MM.1S (cell line): Measurements from ENCODE around the gene TINAG.

Source experiments
- DNase-seq: peaks from one replicate; pipeline ENCODE4 v3.0.0-alpha.2; 2015
- H2AFZ ChIP-seq: fragments of 300-600 bp; sonication (generic); 2 replicates; pipeline ENCODE4 v1.6.0; 2016; ENCODE audit warnings: antibody characterized with exemption, low read length
- H3F3A ChIP-seq: fragments of 300-600 bp; sonication (generic); 2 replicates; pipeline ENCODE4 v1.6.1; 2016; ENCODE audit warnings: mild to moderate bottlenecking, antibody characterized with exemption, low read length, moderate library complexity, mixed read lengths; ENCODE audit not compliant: insufficient read depth
- H3K27ac ChIP-seq: fragments of 300-600 bp; sonication (generic); 2 replicates; pipeline ENCODE4 v1.5.1; 2016; ENCODE audit warnings: mild to moderate bottlenecking, low read length
- H3K27me3 ChIP-seq: fragments of 300-600 bp; sonication (generic); replicated peaks from 2 replicates; pipeline ENCODE4 v1.6.0; 2016; ENCODE audit warnings: low read length; ENCODE audit not compliant: insufficient read depth
- H3K36me3 ChIP-seq: fragments of 300-600 bp; sonication (generic); replicated peaks from 2 replicates; pipeline ENCODE4 v1.6.1; 2016; ENCODE audit warnings: mild to moderate bottlenecking, low read length, mixed read lengths; ENCODE audit not compliant: insufficient read depth
- H3K4me1 ChIP-seq: fragments of 300-600 bp; sonication (generic); 2 replicates; pipeline ENCODE4 v1.6.1; 2016; ENCODE audit warnings: low read length, mixed read lengths
- H3K4me2 ChIP-seq: fragments of 300-600 bp; sonication (generic); 2 replicates; pipeline ENCODE4 v1.6.0; 2016; ENCODE audit warnings: low read depth, low read length
- H3K4me3 ChIP-seq: fragments of 300-600 bp; sonication (generic); 2 replicates; pipeline ENCODE4 v1.5.1; 2016; ENCODE audit warnings: low read length, mixed read lengths
- H3K79me2 ChIP-seq: fragments of 300-600 bp; sonication (generic); 2 replicates; pipeline ENCODE4 v1.6.1; 2016; ENCODE audit warnings: mixed run types, low read length, mixed read lengths
- H3K9ac ChIP-seq: fragments of 300-600 bp; sonication (generic); 2 replicates; pipeline ENCODE4 v1.6.1; 2016; ENCODE audit warnings: low read length, mixed read lengths
- H3K9me2 ChIP-seq: fragments of 300-600 bp; sonication (generic); replicated peaks from 2 replicates; pipeline ENCODE4 v1.6.1; 2016; ENCODE audit warnings: mild to moderate bottlenecking, low read length, mixed read lengths; ENCODE audit not compliant: insufficient read depth
- H3K9me3 ChIP-seq: fragments of 300-600 bp; sonication (generic); replicated peaks from 2 replicates; pipeline ENCODE4 v1.6.1; 2016; ENCODE audit warnings: mild to moderate bottlenecking, low read length, mixed read lengths; ENCODE audit not compliant: insufficient read depth
- H4K20me1 ChIP-seq: fragments of 300-600 bp; sonication (generic); 2 replicates; pipeline ENCODE4 v1.6.1; 2016; ENCODE audit warnings: mild to moderate bottlenecking, low read length, moderate library complexity, mixed read lengths; ENCODE audit not compliant: insufficient read depth
- EZH2 ChIP-seq: fragments of 300-600 bp; sonication (generic); optimal IDR thresholded peaks from 2 replicates; pipeline ENCODE3; 2017; ENCODE audit warnings: low read depth, mild to moderate bottlenecking, antibody characterized with exemption, low read length, mixed read lengths
- EZH2phosphoT487 ChIP-seq: fragments of 300-600 bp; sonication (generic); IDR thresholded peaks from 2 replicates; pipeline ENCODE4 v1.6.1; 2018; ENCODE audit warnings: antibody characterized with exemption, low read length
- TF ChIP-seq, protein P1 (sequence below): fragments of 300-600 bp; sonication (generic); IDR thresholded peaks from 2 replicates; pipeline ENCODE4 v1.5.1; 2016; ENCODE audit warnings: antibody characterized with exemption, low read length, mixed read lengths

TINAG gene

DNA sequence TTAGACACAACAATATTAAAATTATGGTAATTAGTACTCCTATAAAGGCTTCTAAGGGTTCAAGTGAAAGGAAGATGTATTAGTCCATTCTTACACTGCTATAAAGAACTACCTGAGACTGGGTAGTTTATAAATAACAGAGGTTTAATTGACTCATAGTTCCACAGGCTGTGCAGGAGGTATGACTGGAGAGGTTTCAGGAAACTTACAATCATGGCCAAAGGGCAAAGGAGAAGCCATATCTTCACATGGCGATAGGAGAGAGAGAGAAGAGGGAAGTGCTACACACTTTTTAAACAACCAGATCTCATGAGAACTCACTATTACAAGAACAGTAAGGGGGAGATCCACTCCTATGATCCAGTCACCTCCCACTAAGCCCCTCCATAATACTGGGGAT is 52.9 kb downstream of the TINAG start:
- DNase-seq: no peak
- no peak for TF ChIP-seq EZH2
- TF ChIP-seq, protein P1, sequence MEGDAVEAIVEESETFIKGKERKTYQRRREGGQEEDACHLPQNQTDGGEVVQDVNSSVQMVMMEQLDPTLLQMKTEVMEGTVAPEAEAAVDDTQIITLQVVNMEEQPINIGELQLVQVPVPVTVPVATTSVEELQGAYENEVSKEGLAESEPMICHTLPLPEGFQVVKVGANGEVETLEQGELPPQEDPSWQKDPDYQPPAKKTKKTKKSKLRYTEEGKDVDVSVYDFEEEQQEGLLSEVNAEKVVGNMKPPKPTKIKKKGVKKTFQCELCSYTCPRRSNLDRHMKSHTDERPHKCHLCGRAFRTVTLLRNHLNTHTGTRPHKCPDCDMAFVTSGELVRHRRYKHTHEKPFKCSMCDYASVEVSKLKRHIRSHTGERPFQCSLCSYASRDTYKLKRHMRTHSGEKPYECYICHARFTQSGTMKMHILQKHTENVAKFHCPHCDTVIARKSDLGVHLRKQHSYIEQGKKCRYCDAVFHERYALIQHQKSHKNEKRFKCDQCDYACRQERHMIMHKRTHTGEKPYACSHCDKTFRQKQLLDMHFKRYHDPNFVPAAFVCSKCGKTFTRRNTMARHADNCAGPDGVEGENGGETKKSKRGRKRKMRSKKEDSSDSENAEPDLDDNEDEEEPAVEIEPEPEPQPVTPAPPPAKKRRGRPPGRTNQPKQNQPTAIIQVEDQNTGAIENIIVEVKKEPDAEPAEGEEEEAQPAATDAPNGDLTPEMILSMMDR: no peak
- TF ChIP-seq EZH2phosphoT487: no peak
- Histone ChIP-seq H3K4me1 (no peaks in the 10 kb centered on the region), H3K36me3 (no peaks in the 10 kb centered on the region), H3K4me2 (no peak overlapping the region), H3K9me2 (no peaks in the 10 kb centered on the region), H3K27me3 (no peaks in the 10 kb centered on the region), H3K79me2 (no peaks in the 10 kb centered on the region), H2AFZ (no peak overlapping the region), H3K27ac (no peak overlapping the region), H3K9me3 (no peaks in the 10 kb centered on the region), H3F3A (no peaks in the 10 kb centered on the region), H4K20me1 (no peaks in the 10 kb centered on the region), H3K4me3 (no peak overlapping the region), H3K9ac (no peak overlapping the region)

DNA sequence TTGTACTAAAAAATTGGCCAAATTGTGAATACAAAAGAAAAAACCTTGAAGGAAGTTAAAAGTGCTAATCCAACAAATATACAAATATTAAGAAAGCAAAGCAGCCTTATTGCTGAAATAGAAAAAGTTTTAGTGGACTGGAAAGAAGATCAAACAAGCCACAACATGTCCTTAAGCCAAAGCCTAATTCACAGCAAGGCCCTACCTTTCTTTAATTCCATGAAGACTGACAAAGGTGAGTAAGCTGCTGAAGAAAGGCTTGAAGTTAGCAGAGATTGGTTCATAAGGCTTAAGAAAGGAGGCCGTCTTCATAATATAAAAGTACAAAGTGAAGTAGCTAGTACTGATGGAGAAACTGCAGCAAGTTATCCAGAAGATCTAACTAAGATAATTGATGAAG is 53.5 kb downstream of the TINAG start:
- no peaks in the 10 kb centered on the region for H4K20me1 ChIP-seq
- no peak overlapping the region for H3K27ac ChIP-seq
- H3K36me3 ChIP-seq: no peaks in the 10 kb centered on the region
- DNase-seq: no peak
- H3K4me1 ChIP-seq: no peaks in the 10 kb centered on the region
- no peak overlapping the region for H3K9ac ChIP-seq
- no peak overlapping the region for H2AFZ ChIP-seq
- H3K9me3 ChIP-seq: no peaks in the 10 kb centered on the region
- H3K9me2 ChIP-seq: no peaks in the 10 kb centered on the region
- no peak for TF ChIP-seq EZH2phosphoT487
- TF ChIP-seq EZH2: no peak
- TF ChIP-seq, protein P1: no peak
- H3K79me2 ChIP-seq: no peaks in the 10 kb centered on the region
- H3F3A ChIP-seq: no peaks in the 10 kb centered on the region
- no peak overlapping the region for H3K4me2 ChIP-seq
- H3K27me3 ChIP-seq: no peaks in the 10 kb centered on the region
- no peak overlapping the region for H3K4me3 ChIP-seq

DNA sequence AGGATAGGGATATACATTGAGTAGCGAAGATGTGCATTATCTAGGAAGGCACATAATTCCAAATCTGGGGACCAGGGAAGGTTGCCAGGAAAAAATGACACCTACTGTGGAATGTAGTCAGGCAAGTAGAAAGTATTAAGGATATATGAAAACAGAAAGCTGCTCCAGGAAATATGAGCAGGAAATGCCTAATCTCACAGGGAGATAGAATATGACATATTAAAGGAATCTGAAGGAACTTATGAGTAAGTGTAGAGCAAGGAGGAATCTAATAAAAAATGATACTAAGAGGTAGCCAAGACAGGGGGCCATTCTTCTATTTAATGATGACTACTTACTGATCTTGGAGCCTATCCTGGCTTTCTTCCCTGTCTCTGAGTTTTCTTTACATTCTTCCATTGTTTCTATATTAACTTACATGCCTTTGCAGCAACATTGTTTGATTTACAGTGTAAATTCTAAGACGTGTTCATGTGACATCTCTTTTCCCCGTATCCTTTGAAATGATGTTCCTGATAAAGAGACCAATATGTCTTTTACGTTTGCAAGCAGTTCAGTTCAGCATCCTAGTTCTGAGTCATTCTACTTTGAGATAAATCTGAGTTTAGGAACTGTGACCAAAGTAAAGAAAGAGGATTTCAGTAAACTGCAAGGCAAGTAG is 58.6 kb downstream of the TINAG start:
- Histone ChIP-seq H3F3A (no peaks in the 10 kb centered on the region), H3K4me3 (no peak overlapping the region), H3K9me2 (no peaks in the 10 kb centered on the region), H3K4me1 (no peaks in the 10 kb centered on the region), H3K9me3 (no peaks in the 10 kb centered on the region), H3K36me3 (no peaks in the 10 kb centered on the region), H4K20me1 (no peaks in the 10 kb centered on the region), H2AFZ (no peak overlapping the region), H3K27ac (no peak overlapping the region), H3K79me2 (no peaks in the 10 kb centered on the region), H3K4me2 (no peak overlapping the region), H3K27me3 (no peaks in the 10 kb centered on the region), H3K9ac (no peak overlapping the region)
- TF ChIP-seq EZH2 (no peak), EZH2phosphoT487 (no peak)
- TF ChIP-seq, protein P1: no peak
- DNase-seq: no peak
